Measurements from ENCODE around the gene CCDC85A.

CCDC85A gene

GRCh38 chr2:56244506-56244905 lies 60.7 kb downstream of the CCDC85A start:
- DNase-seq: no peak

- DNase-seq: no peak
Observed at GRCh38 chr2:56244911-56245530, 61.2 kb downstream of the CCDC85A start.

- no peak for DNase-seq
Observed at GRCh38 chr2:56248965-56249742, 65.4 kb downstream of the CCDC85A start.

- DNase-seq: no peak
Observed at GRCh38 chr2:56250153-56250729, 66.5 kb downstream of the CCDC85A start.

- DNase-seq: no peak
Observed at GRCh38 chr2:56260415-56260814, 76.6 kb downstream of the CCDC85A start.

GRCh38 chr2:56262241-56262640 lies 78.5 kb downstream of the CCDC85A start:
- DNase-seq: no peak

GRCh38 chr2:56263876-56264275 lies 80.1 kb downstream of the CCDC85A start:
- no peak for DNase-seq

- DNase-seq: no peak
Observed at GRCh38 chr2:56266761-56267414, 83.1 kb downstream of the CCDC85A start.

GRCh38 chr2:56267415-56267788 lies 83.6 kb downstream of the CCDC85A start:
- no peak for DNase-seq

- no peak for DNase-seq
Observed at GRCh38 chr2:56268856-56269255, 85.1 kb downstream of the CCDC85A start.

- DNase-seq: no peak
Observed at GRCh38 chr2:56271275-56271674, 87.5 kb downstream of the CCDC85A start.

GRCh38 chr2:56285224-56285623 lies 101.4 kb downstream of the CCDC85A start:
- no peak for DNase-seq

GRCh38 chr2:56286936-56287335 lies 103.1 kb downstream of the CCDC85A start:
- no peak for DNase-seq

- no peak for DNase-seq
Observed at GRCh38 chr2:56287508-56287907, 103.7 kb downstream of the CCDC85A start.

- DNase-seq: no peak
Observed at GRCh38 chr2:56287974-56288373, 104.2 kb downstream of the CCDC85A start.

- DNase-seq: no peak
Observed at GRCh38 chr2:56288838-56289580, 105.2 kb downstream of the CCDC85A start.

- no peak for DNase-seq
Observed at GRCh38 chr2:56291711-56292110, 107.9 kb downstream of the CCDC85A start.

- no peak for DNase-seq
Observed at GRCh38 chr2:56292951-56293350, 109.2 kb downstream of the CCDC85A start.

GRCh38 chr2:56295666-56296065 lies 111.9 kb downstream of the CCDC85A start:
- no peak for DNase-seq

- no peak for DNase-seq
Observed at GRCh38 chr2:56297671-56298070, 113.9 kb downstream of the CCDC85A start.

GRCh38 chr2:56299171-56299691 lies 115.4 kb downstream of the CCDC85A start:
- no peak for DNase-seq

- no peak for DNase-seq
Observed at GRCh38 chr2:56309626-56310170, 125.9 kb downstream of the CCDC85A start.

All from activated naive CD4-positive, alpha-beta T cell treated with Interleukin-2 at 50 U/mL for 16 hours (primary cell).